Measurements from ENCODE around the gene SERPINE1. TPM values are rescaled to one million over a fixed set of nuclear protein-coding genes. Genes with fewer than 3 reads are reported as not detected.

SERPINE1 gene
- total and polyA plus RNA-seq, 2 of the 13 experiments (the other 11 are each of a cell fraction or from before 2014, with no cell fraction given) = 21.2 to 1,576 TPM

DNA sequence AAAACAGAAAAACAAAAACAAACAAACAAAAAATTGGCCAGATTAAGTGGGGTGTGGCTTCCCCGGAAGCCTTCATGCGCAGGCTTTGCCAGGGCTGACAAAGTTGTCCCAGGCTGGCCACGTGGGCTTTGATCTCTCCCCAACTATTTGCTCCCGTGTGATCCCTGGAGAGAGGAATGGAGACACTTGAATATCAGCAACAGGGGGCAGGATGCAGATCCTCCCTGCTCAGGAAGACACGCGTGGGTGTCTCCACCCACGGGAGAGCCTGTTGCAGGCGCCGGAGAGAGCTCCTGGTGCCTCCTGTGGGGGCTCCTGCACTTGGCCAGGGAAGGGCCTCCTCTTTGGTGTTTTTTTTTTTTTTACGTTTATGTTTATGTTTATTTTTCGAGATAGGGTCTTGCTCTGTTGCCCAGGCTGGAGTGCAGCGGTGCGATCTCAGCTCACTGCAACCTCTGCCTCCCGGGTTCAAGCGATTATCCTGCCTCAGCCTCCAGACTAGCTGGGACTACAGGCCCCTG is 22.7 kb upstream of the SERPINE1 start (continued):
- TF ChIP-seq ZNF407 (CRISPR knock-in tag; IDR thresholded peaks at IDR 0.05; ENCODE audit: not compliant biosample characterization) = no peak
- TF ChIP-seq RFX5 (IDR thresholded peaks at IDR 0.05; ENCODE audit: low read depth, low read length) = no peak
- TF ChIP-seq GMEB2 (CRISPR knock-in tag; IDR thresholded peaks at IDR 0.05; ENCODE audit: low read depth) = no peak
- TF ChIP-seq RAD51 (IDR thresholded peaks at IDR 0.05; ENCODE audit: borderline replicate concordance) = peak; percentile 21; the same call in 1 of the 2 replicates
- peak; percentile 77 for TF ChIP-seq RARA (CRISPR knock-in tag; IDR thresholded peaks at IDR 0.05)
- TF ChIP-seq, protein P1, sequence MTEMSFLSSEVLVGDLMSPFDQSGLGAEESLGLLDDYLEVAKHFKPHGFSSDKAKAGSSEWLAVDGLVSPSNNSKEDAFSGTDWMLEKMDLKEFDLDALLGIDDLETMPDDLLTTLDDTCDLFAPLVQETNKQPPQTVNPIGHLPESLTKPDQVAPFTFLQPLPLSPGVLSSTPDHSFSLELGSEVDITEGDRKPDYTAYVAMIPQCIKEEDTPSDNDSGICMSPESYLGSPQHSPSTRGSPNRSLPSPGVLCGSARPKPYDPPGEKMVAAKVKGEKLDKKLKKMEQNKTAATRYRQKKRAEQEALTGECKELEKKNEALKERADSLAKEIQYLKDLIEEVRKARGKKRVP (CRISPR knock-in tag; IDR thresholded peaks at IDR 0.05) = no peak
- TF ChIP-seq ETV6 (CRISPR knock-in tag; conservative IDR thresholded peaks at IDR 0.05) = no peak
- no peak for TF ChIP-seq ZSCAN20 (CRISPR knock-in tag; IDR thresholded peaks at IDR 0.05; ENCODE audit: borderline replicate concordance)
- TF ChIP-seq ZNF44 (CRISPR knock-in tag; IDR thresholded peaks at IDR 0.05) = 0 out of 2 replicates have a peak, but pooled peaks have one; percentile 26
- TF ChIP-seq PHB2 (IDR thresholded peaks at IDR 0.05; ENCODE audit: partially characterized antibody) = no peak
- no peak for TF ChIP-seq ZNF850 (CRISPR knock-in tag; conservative IDR thresholded peaks at IDR 0.05)
- no peak for TF ChIP-seq ZNF207 (IDR thresholded peaks at IDR 0.05; ENCODE audit: borderline replicate concordance)
- TF ChIP-seq, protein P2, sequence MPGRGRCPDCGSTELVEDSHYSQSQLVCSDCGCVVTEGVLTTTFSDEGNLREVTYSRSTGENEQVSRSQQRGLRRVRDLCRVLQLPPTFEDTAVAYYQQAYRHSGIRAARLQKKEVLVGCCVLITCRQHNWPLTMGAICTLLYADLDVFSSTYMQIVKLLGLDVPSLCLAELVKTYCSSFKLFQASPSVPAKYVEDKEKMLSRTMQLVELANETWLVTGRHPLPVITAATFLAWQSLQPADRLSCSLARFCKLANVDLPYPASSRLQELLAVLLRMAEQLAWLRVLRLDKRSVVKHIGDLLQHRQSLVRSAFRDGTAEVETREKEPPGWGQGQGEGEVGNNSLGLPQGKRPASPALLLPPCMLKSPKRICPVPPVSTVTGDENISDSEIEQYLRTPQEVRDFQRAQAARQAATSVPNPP (CRISPR knock-in tag; IDR thresholded peaks at IDR 0.05) = no peak
- TF ChIP-seq MTF2 (CRISPR knock-in tag; IDR thresholded peaks at IDR 0.05; ENCODE audit: borderline replicate concordance) = no peak
- TF ChIP-seq RARG (CRISPR knock-in tag; IDR thresholded peaks at IDR 0.05; ENCODE audit: low read depth) = no peak
- TF ChIP-seq, protein P3, sequence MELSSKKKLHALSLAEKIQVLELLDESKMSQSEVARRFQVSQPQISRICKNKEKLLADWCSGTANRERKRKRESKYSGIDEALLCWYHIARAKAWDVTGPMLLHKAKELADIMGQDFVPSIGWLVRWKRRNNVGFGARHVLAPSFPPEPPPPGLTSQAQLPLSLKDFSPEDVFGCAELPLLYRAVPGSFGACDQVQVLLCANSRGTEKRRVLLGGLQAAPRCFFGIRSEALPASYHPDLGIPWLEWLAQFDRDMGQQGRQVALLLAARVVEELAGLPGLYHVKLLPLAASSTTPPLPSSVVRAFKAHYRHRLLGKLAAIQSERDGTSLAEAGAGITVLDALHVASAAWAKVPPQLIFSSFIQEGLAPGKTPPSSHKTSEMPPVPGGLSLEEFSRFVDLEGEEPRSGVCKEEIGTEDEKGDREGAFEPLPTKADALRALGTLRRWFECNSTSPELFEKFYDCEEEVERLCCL (CRISPR knock-in tag; IDR thresholded peaks at IDR 0.05; ENCODE audit: borderline replicate concordance) = no peak

All from HepG2 (cell line).